HepG2 (cell line): ENCODE results near the gene TRAPPC1. TPM values are rescaled to one million over a fixed set of nuclear protein-coding genes. Genes with fewer than 3 reads are reported as not detected.

Source experiments
- BORCS8-MEF2B ChIP-seq: sonication (generic); formaldehyde crosslinking; IDR thresholded peaks from 2 replicates; pipeline ENCODE4 v1.8.0; 2022; ENCODE audit warnings: mild to moderate bottlenecking, missing genetic modification reagents
- ELF1 ChIP-seq: sonication (generic); formaldehyde crosslinking; IDR thresholded peaks from 2 replicates; pipeline ENCODE4 v1.4.0; 2020; ENCODE audit warnings: missing genetic modification reagents
- FOSL2 ChIP-seq: sonication (generic); formaldehyde crosslinking; IDR thresholded peaks from 2 replicates; pipeline ENCODE4 v1.4.0; 2020; ENCODE audit warnings: missing genetic modification reagents
- HNRNPH1 ChIP-seq: fragments of 200-400 bp; formaldehyde crosslinking; optimal IDR thresholded peaks from 2 replicates; pipeline ENCODE3; 2017; ENCODE audit warnings: mild to moderate bottlenecking, low read depth, low read length
- MAX ChIP-seq: IDR thresholded peaks from 2 replicates; pipeline ENCODE4 v1.6.1; 2012; ENCODE audit warnings: inconsistent platforms
- NAIF1 ChIP-seq: sonication (generic); formaldehyde crosslinking; IDR thresholded peaks from 2 replicates; pipeline ENCODE4 v1.5.0; 2020; ENCODE audit warnings: mild to moderate bottlenecking, missing genetic modification reagents, borderline replicate concordance
- POLR2AphosphoS2 ChIP-seq: IDR thresholded peaks from 2 replicates; pipeline ENCODE4 v1.6.1; 2011; ENCODE audit warnings: low read depth, low read length, improper control_type of control experiment
- POLR2AphosphoS5 ChIP-seq: IDR thresholded peaks from 2 replicates; pipeline ENCODE4 v1.6.1; 2012; ENCODE audit warnings: low read depth, low read length
- SPEN ChIP-seq: sonication (generic); formaldehyde crosslinking; IDR thresholded peaks from 2 replicates; pipeline ENCODE4 v1.5.1; 2020; ENCODE audit warnings: low read depth, mild to moderate bottlenecking, missing genetic modification reagents
- THYN1 ChIP-seq: sonication (generic); formaldehyde crosslinking; IDR thresholded peaks from 2 replicates; pipeline ENCODE4 v1.8.1; 2023; ENCODE audit warnings: low read depth, mild to moderate bottlenecking, moderate library complexity, missing genetic modification reagents, borderline replicate concordance
- WIZ ChIP-seq: sonication (generic); formaldehyde crosslinking; IDR thresholded peaks from 2 replicates; pipeline ENCODE4 v1.5.1; 2020; ENCODE audit warnings: mild to moderate bottlenecking, missing genetic modification reagents
- ZNF674 ChIP-seq: sonication (generic); formaldehyde crosslinking; IDR thresholded peaks from 2 replicates; pipeline ENCODE4 v1.5.0; 2020; ENCODE audit warnings: low read depth, mild to moderate bottlenecking, missing genetic modification reagents
- ZNF749 ChIP-seq: sonication (generic); formaldehyde crosslinking; IDR thresholded peaks from 2 replicates; pipeline ENCODE4 v1.8.0; 2022; ENCODE audit warnings: mild to moderate bottlenecking, missing genetic modification reagents, moderate library complexity, borderline replicate concordance
- polyA plus RNA-seq, 8 experiments: library from polyadenylated mRNA; depleted of rRNA in 3 of 8; stranded (reverse) in 7 of 8; unstranded in 1 of 8; fragments of >200 nt; fragmentation: Illumina TruSeq in 4 of 8; extraction: Trizol in 4 of 8; gene quantifications; 2 replicates each; pipeline versions ENCODE4 v1.2.1 to v1.2.3, GENCODE V29; 2011 to 2016; ENCODE audit warnings: low read depth in 4 of 8, missing spikeins in 1 of 8, mixed read lengths in 1 of 8; ENCODE audit not compliant: insufficient read depth in 1 of 8
- total RNA-seq, 5 experiments: library from RNA; depleted of rRNA; stranded (reverse); fragments of >200 nt; fragmentation: Illumina TruSeq; extraction: Trizol; gene quantifications; 2 replicates each; pipeline ENCODE4 v1.2.3, GENCODE V29; 2016; ENCODE audit warnings: low read depth in 1 of 5
- TF ChIP-seq, protein P1 (sequence below): sonication (generic); formaldehyde crosslinking; IDR thresholded peaks from 2 replicates; pipeline ENCODE4 v1.4.0; 2020; ENCODE audit warnings: missing genetic modification reagents, mild to moderate bottlenecking, borderline replicate concordance
- TF ChIP-seq, protein P2 (sequence below): sonication (generic); formaldehyde crosslinking; IDR thresholded peaks from 2 replicates; pipeline ENCODE4 v1.9.0; 2022; ENCODE audit warnings: missing genetic modification reagents, mild to moderate bottlenecking, borderline replicate concordance
- TF ChIP-seq, protein P3 (sequence below): sonication (generic); formaldehyde crosslinking; IDR thresholded peaks from 2 replicates; pipeline ENCODE4 v1.8.0; 2022; ENCODE audit warnings: low read depth, missing genetic modification reagents
- TF ChIP-seq, protein P4 (sequence below): sonication (generic); formaldehyde crosslinking; IDR thresholded peaks from 2 replicates; pipeline ENCODE4 v1.4.0; 2020; ENCODE audit warnings: missing genetic modification reagents

TRAPPC1 gene
- total and polyA plus RNA-seq, 2 of the 13 experiments (the other 11 are each of a cell fraction or from before 2014, with no cell fraction given): 28.1 to 44.9 TPM

DNA sequence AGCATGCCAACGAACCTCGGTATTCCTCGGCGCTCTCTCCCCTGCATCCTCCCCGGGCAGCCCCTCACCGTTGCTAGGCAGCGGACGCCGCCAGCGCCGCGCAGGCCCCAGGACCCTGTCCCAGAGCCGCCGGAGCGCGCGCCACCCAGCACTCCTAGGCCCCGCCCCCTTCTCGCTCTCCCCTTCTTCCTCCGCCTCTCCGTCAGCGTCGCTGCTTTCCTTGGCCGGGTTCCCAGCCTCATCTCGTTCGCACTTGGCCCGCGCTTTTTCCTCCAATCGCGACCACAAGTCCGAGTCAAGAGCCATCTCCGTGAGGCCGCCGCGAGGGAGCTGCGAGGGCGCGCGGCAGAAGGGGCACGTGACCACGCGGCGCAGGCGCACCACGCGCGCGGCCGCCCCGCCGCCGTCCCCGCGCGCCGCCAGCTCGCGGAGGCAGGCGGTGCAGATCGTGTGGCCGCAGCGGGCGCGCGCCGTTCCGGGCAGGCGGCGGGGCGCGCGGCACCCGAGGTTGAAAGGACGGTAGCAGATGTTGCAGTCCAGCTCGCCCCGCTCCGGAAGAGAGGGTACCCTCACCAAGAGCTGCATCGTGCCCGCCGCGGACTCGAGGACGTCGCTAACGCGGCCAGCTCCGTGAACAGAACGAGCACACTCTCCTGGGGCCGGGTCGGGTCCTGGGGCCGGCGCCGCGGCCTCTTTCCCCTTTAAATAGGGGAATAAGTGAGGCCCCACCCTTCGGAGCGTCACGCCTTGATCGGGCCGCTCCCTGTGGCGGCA lies 15.9 kb downstream of the TRAPPC1 start, which contains the start of gene RNF227 (continued):
- TF ChIP-seq, protein P1, sequence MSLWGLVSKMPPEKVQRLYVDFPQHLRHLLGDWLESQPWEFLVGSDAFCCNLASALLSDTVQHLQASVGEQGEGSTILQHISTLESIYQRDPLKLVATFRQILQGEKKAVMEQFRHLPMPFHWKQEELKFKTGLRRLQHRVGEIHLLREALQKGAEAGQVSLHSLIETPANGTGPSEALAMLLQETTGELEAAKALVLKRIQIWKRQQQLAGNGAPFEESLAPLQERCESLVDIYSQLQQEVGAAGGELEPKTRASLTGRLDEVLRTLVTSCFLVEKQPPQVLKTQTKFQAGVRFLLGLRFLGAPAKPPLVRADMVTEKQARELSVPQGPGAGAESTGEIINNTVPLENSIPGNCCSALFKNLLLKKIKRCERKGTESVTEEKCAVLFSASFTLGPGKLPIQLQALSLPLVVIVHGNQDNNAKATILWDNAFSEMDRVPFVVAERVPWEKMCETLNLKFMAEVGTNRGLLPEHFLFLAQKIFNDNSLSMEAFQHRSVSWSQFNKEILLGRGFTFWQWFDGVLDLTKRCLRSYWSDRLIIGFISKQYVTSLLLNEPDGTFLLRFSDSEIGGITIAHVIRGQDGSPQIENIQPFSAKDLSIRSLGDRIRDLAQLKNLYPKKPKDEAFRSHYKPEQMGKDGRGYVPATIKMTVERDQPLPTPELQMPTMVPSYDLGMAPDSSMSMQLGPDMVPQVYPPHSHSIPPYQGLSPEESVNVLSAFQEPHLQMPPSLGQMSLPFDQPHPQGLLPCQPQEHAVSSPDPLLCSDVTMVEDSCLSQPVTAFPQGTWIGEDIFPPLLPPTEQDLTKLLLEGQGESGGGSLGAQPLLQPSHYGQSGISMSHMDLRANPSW: no peak
- TF ChIP-seq, protein P2, sequence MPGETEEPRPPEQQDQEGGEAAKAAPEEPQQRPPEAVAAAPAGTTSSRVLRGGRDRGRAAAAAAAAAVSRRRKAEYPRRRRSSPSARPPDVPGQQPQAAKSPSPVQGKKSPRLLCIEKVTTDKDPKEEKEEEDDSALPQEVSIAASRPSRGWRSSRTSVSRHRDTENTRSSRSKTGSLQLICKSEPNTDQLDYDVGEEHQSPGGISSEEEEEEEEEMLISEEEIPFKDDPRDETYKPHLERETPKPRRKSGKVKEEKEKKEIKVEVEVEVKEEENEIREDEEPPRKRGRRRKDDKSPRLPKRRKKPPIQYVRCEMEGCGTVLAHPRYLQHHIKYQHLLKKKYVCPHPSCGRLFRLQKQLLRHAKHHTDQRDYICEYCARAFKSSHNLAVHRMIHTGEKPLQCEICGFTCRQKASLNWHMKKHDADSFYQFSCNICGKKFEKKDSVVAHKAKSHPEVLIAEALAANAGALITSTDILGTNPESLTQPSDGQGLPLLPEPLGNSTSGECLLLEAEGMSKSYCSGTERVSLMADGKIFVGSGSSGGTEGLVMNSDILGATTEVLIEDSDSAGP: peak; percentile 12; the same call in 1 of the 2 replicates
- TF ChIP-seq, protein P3, sequence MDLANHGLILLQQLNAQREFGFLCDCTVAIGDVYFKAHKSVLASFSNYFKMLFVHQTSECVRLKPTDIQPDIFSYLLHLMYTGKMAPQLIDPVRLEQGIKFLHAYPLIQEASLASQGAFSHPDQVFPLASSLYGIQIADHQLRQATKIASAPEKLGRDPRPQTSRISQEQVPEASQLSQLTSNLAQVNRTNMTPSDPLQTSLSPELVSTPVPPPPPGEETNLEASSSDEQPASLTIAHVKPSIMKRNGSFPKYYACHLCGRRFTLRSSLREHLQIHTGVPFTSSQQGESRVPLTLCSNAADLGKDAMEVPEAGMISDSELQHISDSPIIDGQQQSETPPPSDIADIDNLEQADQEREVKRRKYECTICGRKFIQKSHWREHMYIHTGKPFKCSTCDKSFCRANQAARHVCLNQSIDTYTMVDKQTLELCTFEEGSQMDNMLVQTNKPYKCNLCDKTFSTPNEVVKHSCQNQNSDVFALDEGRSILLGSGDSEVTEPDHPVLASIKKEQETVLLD (CRISPR knock-in tag): peak; percentile 90
- TF ChIP-seq THYN1 (CRISPR knock-in tag): no peak
- no peak for TF ChIP-seq ELF1
- peak; percentile 40; the same call in 1 of the 2 replicates for TF ChIP-seq WIZ (CRISPR knock-in tag)
- TF ChIP-seq, protein P4, sequence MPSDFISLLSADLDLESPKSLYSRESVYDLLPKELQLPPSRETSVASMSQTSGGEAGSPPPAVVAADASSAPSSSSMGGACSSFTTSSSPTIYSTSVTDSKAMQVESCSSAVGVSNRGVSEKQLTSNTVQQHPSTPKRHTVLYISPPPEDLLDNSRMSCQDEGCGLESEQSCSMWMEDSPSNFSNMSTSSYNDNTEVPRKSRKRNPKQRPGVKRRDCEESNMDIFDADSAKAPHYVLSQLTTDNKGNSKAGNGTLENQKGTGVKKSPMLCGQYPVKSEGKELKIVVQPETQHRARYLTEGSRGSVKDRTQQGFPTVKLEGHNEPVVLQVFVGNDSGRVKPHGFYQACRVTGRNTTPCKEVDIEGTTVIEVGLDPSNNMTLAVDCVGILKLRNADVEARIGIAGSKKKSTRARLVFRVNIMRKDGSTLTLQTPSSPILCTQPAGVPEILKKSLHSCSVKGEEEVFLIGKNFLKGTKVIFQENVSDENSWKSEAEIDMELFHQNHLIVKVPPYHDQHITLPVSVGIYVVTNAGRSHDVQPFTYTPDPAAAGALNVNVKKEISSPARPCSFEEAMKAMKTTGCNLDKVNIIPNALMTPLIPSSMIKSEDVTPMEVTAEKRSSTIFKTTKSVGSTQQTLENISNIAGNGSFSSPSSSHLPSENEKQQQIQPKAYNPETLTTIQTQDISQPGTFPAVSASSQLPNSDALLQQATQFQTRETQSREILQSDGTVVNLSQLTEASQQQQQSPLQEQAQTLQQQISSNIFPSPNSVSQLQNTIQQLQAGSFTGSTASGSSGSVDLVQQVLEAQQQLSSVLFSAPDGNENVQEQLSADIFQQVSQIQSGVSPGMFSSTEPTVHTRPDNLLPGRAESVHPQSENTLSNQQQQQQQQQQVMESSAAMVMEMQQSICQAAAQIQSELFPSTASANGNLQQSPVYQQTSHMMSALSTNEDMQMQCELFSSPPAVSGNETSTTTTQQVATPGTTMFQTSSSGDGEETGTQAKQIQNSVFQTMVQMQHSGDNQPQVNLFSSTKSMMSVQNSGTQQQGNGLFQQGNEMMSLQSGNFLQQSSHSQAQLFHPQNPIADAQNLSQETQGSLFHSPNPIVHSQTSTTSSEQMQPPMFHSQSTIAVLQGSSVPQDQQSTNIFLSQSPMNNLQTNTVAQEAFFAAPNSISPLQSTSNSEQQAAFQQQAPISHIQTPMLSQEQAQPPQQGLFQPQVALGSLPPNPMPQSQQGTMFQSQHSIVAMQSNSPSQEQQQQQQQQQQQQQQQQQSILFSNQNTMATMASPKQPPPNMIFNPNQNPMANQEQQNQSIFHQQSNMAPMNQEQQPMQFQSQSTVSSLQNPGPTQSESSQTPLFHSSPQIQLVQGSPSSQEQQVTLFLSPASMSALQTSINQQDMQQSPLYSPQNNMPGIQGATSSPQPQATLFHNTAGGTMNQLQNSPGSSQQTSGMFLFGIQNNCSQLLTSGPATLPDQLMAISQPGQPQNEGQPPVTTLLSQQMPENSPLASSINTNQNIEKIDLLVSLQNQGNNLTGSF (CRISPR knock-in tag): peak; percentile 81
- TF ChIP-seq POLR2AphosphoS2: no peak
- peak; percentile 65 for TF ChIP-seq SPEN
- TF ChIP-seq NAIF1 (CRISPR knock-in tag): no peak
- TF ChIP-seq FOSL2 (CRISPR knock-in tag): 0 out of 2 replicates have a peak, but pooled peaks have one; percentile 18
- TF ChIP-seq HNRNPH1: no peak
- peak; percentile 97 for TF ChIP-seq MAX
- TF ChIP-seq ZNF674 (CRISPR knock-in tag): no peak
- TF ChIP-seq ZNF749 (CRISPR knock-in tag): peak; percentile 57; the same call in 1 of the 2 replicates
- peak; percentile 91 for TF ChIP-seq BORCS8-MEF2B
- TF ChIP-seq POLR2AphosphoS5: no peak
